Neural cell (in vitro differentiated cells): Measurements from ENCODE around the gene TMEM269. TPM values are rescaled to one million over a fixed set of nuclear protein-coding genes. Genes with fewer than 3 reads are reported as not detected.

Experiments used
- H2AFZ ChIP-seq: fragments of 200-600, 300-800 bp; sonication (generic), shearing (Covaris generic); 2 replicates; pipeline ENCODE4 v1.6.0; 2014; ENCODE audit warnings: low read depth, mild to moderate bottlenecking, antibody characterized with exemption, low read length, moderate library complexity
- H3F3A ChIP-seq: fragments of 200-600 bp; shearing (Covaris generic); 2 replicates; pipeline ENCODE4 v1.6.1; 2016; ENCODE audit warnings: mild to moderate bottlenecking, moderate library complexity, mixed read lengths, antibody characterized with exemption, low read length; ENCODE audit not compliant: insufficient read depth, poor library complexity, severe bottlenecking
- H3K27ac ChIP-seq: fragments of 200-600, 300-800 bp; sonication (generic), shearing (Covaris generic); 2 replicates; pipeline ENCODE4 v1.5.1; 2014; ENCODE audit warnings: mild to moderate bottlenecking, low read length, moderate library complexity
- H3K27me3 ChIP-seq: fragments of 300-800, 200-600 bp; sonication (generic), shearing (Covaris generic); 2 replicates; pipeline ENCODE4 v1.6.0; 2014; ENCODE audit warnings: mild to moderate bottlenecking, low read depth, low read length, moderate library complexity; ENCODE audit not compliant: insufficient read depth
- H3K36me3 ChIP-seq: fragments of 300-800, 200-600 bp; sonication (generic), shearing (Covaris generic); 2 replicates; pipeline ENCODE4 v1.5.1; 2014; ENCODE audit warnings: mild to moderate bottlenecking, antibody characterized with exemption, low read length, moderate library complexity; ENCODE audit not compliant: insufficient read depth
- H3K4me2 ChIP-seq: fragments of 300-800, 200-600 bp; sonication (generic), shearing (Covaris generic); 2 replicates; pipeline ENCODE4 v1.6.0; 2014; ENCODE audit warnings: mild to moderate bottlenecking, low read length
- H3K4me3 ChIP-seq: fragments of 300-800, 200-600 bp; sonication (generic), shearing (Covaris generic); 2 replicates; pipeline ENCODE4 v1.5.1; 2014; ENCODE audit warnings: mild to moderate bottlenecking, low read length, moderate library complexity
- H3K79me2 ChIP-seq: fragments of 200-600 bp; shearing (Covaris generic); replicated peaks from 2 replicates; pipeline ENCODE4 v1.6.0; 2014; ENCODE audit warnings: mild to moderate bottlenecking, low read length, moderate library complexity; ENCODE audit not compliant: insufficient read depth
- H3K9ac ChIP-seq: fragments of 300-800, 200-600 bp; sonication (generic), shearing (Covaris generic); 2 replicates; pipeline ENCODE4 v1.6.1; 2016; ENCODE audit warnings: mild to moderate bottlenecking, low read length, mixed read lengths
- H3K9me2 ChIP-seq: fragments of 200-600 bp; shearing (Covaris generic); 2 replicates; pipeline ENCODE4 v1.6.1; 2016; ENCODE audit warnings: mild to moderate bottlenecking, low read length, mixed read lengths; ENCODE audit not compliant: insufficient read depth
- H3K9me3 ChIP-seq: fragments of 200-600, 300-800 bp; sonication (generic), shearing (Covaris generic); 2 replicates; pipeline ENCODE4 v1.6.1; 2016; ENCODE audit warnings: mild to moderate bottlenecking, mixed run types, low read length, moderate library complexity, mixed read lengths
- H4K20me1 ChIP-seq: fragments of 200-600 bp; shearing (Covaris generic); 2 replicates; pipeline ENCODE4 v1.6.1; 2016; ENCODE audit warnings: mild to moderate bottlenecking, mixed run types; ENCODE audit not compliant: insufficient read depth
- EP300 ChIP-seq: fragments of 450-650 bp; conservative IDR thresholded peaks from 2 replicates; pipeline ENCODE4 v1.6.1; 2014; ENCODE audit warnings: antibody characterized with exemption, mild to moderate bottlenecking, moderate library complexity; ENCODE audit not compliant: poor library complexity, severe bottlenecking
- EZH2 ChIP-seq: fragments of 200-600, 300-800 bp; shearing (Covaris generic), sonication (generic); IDR thresholded peaks from 2 replicates; pipeline ENCODE4 v1.6.1; 2014; ENCODE audit warnings: antibody characterized with exemption, low read length, borderline replicate concordance, mild to moderate bottlenecking; ENCODE audit not compliant: insufficient read depth, poor library complexity, severe bottlenecking
- MXI1 ChIP-seq: fragments of 450-650 bp; conservative IDR thresholded peaks from 2 replicates; pipeline ENCODE4 v1.6.1; 2014; ENCODE audit warnings: antibody characterized with exemption, mild to moderate bottlenecking; ENCODE audit not compliant: poor library complexity, severe bottlenecking
- POLR2AphosphoS5 ChIP-seq: IDR thresholded peaks from 2 replicates; pipeline ENCODE4 v1.6.1; 2012
- RAD21 ChIP-seq: fragments of 450-650 bp; conservative IDR thresholded peaks from 2 replicates; pipeline ENCODE4 v1.6.1; 2014; ENCODE audit warnings: antibody characterized with exemption, mild to moderate bottlenecking, moderate library complexity
- REST ChIP-seq: IDR thresholded peaks from 2 replicates; pipeline ENCODE4 v1.6.1; 2012; ENCODE audit warnings: borderline replicate concordance
- SMC3 ChIP-seq: fragments of 450-650 bp; conservative IDR thresholded peaks from 2 replicates; pipeline ENCODE4 v1.6.1; 2014; ENCODE audit warnings: antibody characterized with exemption, mild to moderate bottlenecking, moderate library complexity; ENCODE audit not compliant: poor library complexity
- TAF1 ChIP-seq: IDR thresholded peaks from 2 replicates; pipeline ENCODE4 v1.6.1; 2012; ENCODE audit warnings: low read depth
- polyA plus RNA-seq: library from polyadenylated mRNA; depleted of rRNA; stranded (reverse); fragments of >200 nt; gene quantifications from 2 replicates; pipeline ENCODE4 v1.2.3, GENCODE V29; 2014
- TF ChIP-seq, protein P1 (sequence below): fragments of 450-650 bp; IDR thresholded peaks from 2 replicates; pipeline ENCODE4 v1.5.1; 2014; ENCODE audit warnings: antibody characterized with exemption, mild to moderate bottlenecking, moderate library complexity; ENCODE audit not compliant: poor library complexity, severe bottlenecking

The TMEM269 gene
- polyA plus RNA-seq, 1 donor from 2014 or later, result 1.1 TPM

DNA sequence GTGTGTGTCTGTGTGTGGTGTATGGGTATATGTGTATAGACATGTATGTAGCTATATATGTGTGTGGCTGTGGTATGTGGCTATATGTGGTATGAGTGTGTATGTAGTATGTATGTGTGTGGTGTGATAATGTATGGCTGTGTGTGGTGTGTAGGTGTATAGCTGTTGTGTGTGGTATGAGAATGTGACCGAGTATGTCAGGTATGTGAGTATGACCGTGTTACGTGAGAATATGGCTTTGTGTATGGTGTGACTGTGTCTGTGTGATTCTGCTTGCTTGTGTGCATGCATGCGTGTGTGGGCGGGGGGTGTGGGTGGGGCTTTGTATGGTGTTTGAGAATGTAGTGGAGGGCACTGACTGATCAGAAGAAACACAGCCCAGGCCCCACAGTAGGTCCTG, 65.2 kb downstream of the TMEM269 start:
- Histone ChIP-seq H3K79me2 (peaks cover 16% of the 10 kb centered on the region), H3K4me2 (no peak overlapping the region), H3K27ac (no peak overlapping the region), H3K27me3 (no peaks in the 10 kb centered on the region), H3K9ac (no peak overlapping the region), H3K9me2 (no peaks in the 10 kb centered on the region), H2AFZ (no peak overlapping the region), H3F3A (no peaks in the 10 kb centered on the region), H4K20me1 (no peaks in the 10 kb centered on the region), H3K4me3 (no peak overlapping the region), H3K9me3 (no peaks in the 10 kb centered on the region), H3K36me3 (peaks cover 5% of the 10 kb centered on the region)
- no peak for TF ChIP-seq EZH2
- TF ChIP-seq SMC3, result no peak
- no peak for TF ChIP-seq MXI1
- TF ChIP-seq EP300, result no peak
- TF ChIP-seq, protein P1, sequence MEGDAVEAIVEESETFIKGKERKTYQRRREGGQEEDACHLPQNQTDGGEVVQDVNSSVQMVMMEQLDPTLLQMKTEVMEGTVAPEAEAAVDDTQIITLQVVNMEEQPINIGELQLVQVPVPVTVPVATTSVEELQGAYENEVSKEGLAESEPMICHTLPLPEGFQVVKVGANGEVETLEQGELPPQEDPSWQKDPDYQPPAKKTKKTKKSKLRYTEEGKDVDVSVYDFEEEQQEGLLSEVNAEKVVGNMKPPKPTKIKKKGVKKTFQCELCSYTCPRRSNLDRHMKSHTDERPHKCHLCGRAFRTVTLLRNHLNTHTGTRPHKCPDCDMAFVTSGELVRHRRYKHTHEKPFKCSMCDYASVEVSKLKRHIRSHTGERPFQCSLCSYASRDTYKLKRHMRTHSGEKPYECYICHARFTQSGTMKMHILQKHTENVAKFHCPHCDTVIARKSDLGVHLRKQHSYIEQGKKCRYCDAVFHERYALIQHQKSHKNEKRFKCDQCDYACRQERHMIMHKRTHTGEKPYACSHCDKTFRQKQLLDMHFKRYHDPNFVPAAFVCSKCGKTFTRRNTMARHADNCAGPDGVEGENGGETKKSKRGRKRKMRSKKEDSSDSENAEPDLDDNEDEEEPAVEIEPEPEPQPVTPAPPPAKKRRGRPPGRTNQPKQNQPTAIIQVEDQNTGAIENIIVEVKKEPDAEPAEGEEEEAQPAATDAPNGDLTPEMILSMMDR, result no peak
- no peak for TF ChIP-seq RAD21
- TF ChIP-seq POLR2AphosphoS5, result no peak
- TF ChIP-seq REST, result no peak
- TF ChIP-seq TAF1, result no peak

Other genes with a start within 250 kb of the TMEM269 start
- 61.9 and 85.0 TPM in 2 replicates for gene PPIH, start 126.6 kb upstream of the TMEM269 start, polyA plus RNA-seq
- gene YBX1, start 102.6 kb upstream of the TMEM269 start, polyA plus RNA-seq, result 668 and 706 TPM in 2 replicates
- not detected in 2 replicates for gene CLDN19, start 44.8 kb upstream of the TMEM269 start, polyA plus RNA-seq
- gene P3H1, start 18.0 kb upstream of the TMEM269 start, polyA plus RNA-seq, result 32.4 and 47.6 TPM in 2 replicates
- gene C1orf50, start 17.7 kb upstream of the TMEM269 start, polyA plus RNA-seq, result 10.2 and 26.7 TPM in 2 replicates
- gene ERMAP, start 32.1 kb downstream of the TMEM269 start, polyA plus RNA-seq, result 10.2 and 10.6 TPM in 2 replicates
- gene SVBP, start 32.4 kb downstream of the TMEM269 start, polyA plus RNA-seq, result 210 and 231 TPM in 2 replicates
- 14.9 and 16.2 TPM in 2 replicates for gene ZNF691, start 61.6 kb downstream of the TMEM269 start, polyA plus RNA-seq
- gene SLC2A1, start 173.9 kb downstream of the TMEM269 start, polyA plus RNA-seq, result 39.4 and 40.6 TPM in 2 replicates